Epithelial cell of esophagus (primary cell): ENCODE data around the gene RAB11A.
A peak's percentile ranks its signal among the peaks of the same experiment; 100 is the strongest.

Experiments
- DNase-seq: peaks from one replicate; pipeline ENCODE4 v3.0.0; 2010; ENCODE audit warnings: low read depth
- H3K4me3 ChIP-seq: 2 replicates; pipeline ENCODE4 v1.5.1; 2011; ENCODE audit warnings: mild to moderate bottlenecking, low read length, control low read depth
- TF ChIP-seq, protein P1 (sequence below): IDR thresholded peaks from 2 replicates; pipeline ENCODE4 v1.5.1; 2011; ENCODE audit warnings: low read depth, mild to moderate bottlenecking, low read length, control low read depth, inconsistent platforms; ENCODE audit not compliant: insufficient read depth; ENCODE audit errors: missing control alignments

The RAB11A gene

DNA sequence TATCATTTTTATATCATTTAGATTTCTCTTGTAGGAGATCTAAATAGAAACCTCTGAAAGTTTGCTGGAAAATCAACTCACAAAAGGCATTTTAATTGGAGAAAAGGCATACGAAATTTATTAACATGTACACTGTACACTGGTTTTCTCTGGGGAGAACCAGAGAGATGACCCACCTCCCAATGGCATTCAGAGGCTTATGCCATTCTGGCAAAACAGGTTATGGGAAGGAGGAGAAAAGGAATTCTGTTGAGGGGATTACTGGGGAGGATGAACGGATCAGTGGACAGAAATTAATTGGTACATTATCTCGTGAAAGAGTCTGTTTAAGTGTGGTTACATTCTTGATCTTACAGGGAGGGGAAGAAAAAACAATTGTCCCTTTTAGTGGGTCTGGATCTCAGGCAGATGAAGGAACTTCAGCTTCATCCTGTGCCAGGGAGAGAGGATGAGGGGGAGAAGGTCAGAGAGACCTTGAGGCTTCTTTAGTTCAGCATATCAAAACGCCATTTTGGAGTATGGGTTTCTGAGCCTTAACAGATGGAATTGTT lies 16.5 kb downstream of the RAB11A start:
- TF ChIP-seq, protein P1, sequence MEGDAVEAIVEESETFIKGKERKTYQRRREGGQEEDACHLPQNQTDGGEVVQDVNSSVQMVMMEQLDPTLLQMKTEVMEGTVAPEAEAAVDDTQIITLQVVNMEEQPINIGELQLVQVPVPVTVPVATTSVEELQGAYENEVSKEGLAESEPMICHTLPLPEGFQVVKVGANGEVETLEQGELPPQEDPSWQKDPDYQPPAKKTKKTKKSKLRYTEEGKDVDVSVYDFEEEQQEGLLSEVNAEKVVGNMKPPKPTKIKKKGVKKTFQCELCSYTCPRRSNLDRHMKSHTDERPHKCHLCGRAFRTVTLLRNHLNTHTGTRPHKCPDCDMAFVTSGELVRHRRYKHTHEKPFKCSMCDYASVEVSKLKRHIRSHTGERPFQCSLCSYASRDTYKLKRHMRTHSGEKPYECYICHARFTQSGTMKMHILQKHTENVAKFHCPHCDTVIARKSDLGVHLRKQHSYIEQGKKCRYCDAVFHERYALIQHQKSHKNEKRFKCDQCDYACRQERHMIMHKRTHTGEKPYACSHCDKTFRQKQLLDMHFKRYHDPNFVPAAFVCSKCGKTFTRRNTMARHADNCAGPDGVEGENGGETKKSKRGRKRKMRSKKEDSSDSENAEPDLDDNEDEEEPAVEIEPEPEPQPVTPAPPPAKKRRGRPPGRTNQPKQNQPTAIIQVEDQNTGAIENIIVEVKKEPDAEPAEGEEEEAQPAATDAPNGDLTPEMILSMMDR: no peak
- no peak overlapping the region for H3K4me3 ChIP-seq
- peak; percentile 27 for DNase-seq

DNA sequence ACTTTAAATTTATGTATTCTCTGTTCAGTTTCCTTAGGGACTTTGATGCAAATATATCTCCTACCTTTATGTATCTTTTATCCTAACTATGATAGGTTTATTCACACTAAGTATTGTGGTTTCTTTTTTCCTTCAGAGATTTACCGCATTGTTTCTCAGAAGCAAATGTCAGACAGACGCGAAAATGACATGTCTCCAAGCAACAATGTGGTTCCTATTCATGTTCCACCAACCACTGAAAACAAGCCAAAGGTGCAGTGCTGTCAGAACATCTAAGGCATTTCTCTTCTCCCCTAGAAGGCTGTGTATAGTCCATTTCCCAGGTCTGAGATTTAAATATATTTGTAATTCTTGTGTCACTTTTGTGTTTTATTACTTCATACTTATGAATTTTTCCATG lies 18.3 kb downstream of the RAB11A start:
- H3K4me3 ChIP-seq: no peak overlapping the region
- DNase-seq: no peak
- TF ChIP-seq, protein P1: no peak

DNA sequence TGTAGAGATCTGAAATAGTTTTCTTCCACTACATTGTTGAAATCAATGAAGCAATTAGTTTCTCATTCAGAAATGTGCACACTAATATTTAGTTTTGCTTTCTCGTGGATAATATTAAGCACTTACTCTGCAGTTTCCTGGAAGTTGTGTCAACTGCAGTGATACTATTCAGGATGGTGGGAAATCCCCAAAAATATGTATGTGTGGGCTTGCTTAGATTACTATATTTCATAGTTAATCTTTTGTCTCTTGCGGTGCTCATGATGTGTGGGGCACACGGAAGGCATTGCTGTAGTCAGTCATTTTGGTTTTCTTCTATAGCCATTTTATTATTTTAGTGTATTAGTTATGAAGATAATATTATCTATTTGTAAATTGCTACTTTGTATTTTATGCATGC lies 19.7 kb downstream of the RAB11A start:
- TF ChIP-seq, protein P1: no peak
- no peak overlapping the region for H3K4me3 ChIP-seq
- no peak for DNase-seq

GRCh38 chr15:65893060-65893459 lies 23.8 kb downstream of the RAB11A start:
- TF ChIP-seq, protein P1: no peak
- no peak overlapping the region for H3K4me3 ChIP-seq
- no peak for DNase-seq

DNA sequence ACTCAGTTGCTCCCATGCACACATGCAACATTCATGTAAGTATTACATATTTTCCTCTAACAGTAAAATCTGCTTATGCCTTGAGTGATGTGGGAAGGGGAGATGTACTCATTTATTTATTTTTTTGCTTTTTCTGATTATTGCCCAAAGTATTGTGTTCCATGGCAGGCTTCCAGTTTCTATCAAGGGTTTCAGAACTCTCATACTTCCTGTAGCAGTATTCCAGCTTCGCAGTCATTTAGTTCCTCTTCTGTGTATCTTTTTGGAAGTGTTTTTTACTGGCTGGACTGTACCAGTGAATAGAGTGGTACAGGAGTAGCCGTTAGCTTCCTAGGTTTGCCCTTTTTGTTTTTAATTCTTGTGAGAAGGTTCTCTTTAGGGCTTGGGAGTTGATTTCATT lies 26.9 kb downstream of the RAB11A start:
- TF ChIP-seq, protein P1: no peak
- no peak for DNase-seq
- no peak overlapping the region for H3K4me3 ChIP-seq

DNA sequence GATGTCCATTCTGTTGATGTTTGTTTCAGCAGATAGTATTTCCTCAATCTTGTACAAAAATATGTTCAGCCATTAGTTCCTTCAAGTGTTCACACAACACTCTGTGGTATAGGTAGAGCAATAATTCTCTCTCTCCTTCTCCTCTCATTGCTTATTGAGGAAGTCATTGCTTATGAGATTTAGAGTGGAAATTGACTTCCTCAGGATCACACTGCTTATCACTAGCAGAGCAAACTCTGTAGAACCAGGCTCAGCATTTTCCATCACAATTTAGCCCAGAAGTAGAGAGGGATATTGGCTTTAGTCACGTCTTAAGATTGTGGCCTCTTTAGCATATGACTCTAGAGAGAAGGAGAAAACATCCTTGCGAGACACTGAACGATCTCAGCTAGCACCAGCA lies 31.2 kb downstream of the RAB11A start:
- TF ChIP-seq, protein P1: no peak
- DNase-seq: no peak
- no peak overlapping the region for H3K4me3 ChIP-seq

DNA sequence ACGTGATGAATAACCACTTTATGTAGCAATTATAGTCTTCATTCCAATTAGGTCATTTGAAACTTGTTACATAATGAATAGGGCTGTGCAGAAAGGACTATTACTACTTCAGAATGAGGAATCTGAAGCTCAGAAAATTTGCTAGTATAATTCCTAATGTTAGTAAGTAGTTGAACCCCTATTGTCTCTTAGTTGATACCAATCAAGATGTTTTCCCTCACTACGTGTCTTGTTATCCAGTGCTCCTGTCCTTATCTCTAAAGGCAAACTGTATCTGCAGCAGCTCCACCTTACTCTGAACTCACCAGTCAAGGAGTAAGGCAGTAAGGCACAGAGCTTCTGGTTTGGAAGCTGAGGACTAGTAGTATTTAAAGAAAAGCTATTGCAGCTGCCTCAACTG lies 32.0 kb downstream of the RAB11A start:
- H3K4me3 ChIP-seq: no peak overlapping the region
- TF ChIP-seq, protein P1: no peak
- DNase-seq: peak; percentile 24
